ENCODE data around the gene TMEM37.

- TF ChIP-seq, protein P1, sequence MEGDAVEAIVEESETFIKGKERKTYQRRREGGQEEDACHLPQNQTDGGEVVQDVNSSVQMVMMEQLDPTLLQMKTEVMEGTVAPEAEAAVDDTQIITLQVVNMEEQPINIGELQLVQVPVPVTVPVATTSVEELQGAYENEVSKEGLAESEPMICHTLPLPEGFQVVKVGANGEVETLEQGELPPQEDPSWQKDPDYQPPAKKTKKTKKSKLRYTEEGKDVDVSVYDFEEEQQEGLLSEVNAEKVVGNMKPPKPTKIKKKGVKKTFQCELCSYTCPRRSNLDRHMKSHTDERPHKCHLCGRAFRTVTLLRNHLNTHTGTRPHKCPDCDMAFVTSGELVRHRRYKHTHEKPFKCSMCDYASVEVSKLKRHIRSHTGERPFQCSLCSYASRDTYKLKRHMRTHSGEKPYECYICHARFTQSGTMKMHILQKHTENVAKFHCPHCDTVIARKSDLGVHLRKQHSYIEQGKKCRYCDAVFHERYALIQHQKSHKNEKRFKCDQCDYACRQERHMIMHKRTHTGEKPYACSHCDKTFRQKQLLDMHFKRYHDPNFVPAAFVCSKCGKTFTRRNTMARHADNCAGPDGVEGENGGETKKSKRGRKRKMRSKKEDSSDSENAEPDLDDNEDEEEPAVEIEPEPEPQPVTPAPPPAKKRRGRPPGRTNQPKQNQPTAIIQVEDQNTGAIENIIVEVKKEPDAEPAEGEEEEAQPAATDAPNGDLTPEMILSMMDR (IDR thresholded peaks at IDR 0.05; ENCODE audit: borderline replicate concordance, extremely low read depth, low read length, poor library complexity, severe bottlenecking) = no peak
- no peak for TF ChIP-seq EZH2 (IDR thresholded peaks at IDR 0.05; ENCODE audit: borderline replicate concordance, low read depth, low read length, severe bottlenecking)
These were observed 41.1 kb downstream of the TMEM37 start for GRCh38 chr2:119472749-119473148.

Measured in DND-41 (cell line).